Activated CD4-positive, CD25-positive, alpha-beta regulatory T cell (primary cell): ENCODE results near the gene OIP5.
A peak's percentile ranks its signal among the peaks of the same experiment; 100 is the strongest.
"Not testable (repeated sequence)": the region's sequence is repeated elsewhere in the genome, so short reads cannot be mapped to it uniquely, and the experiment has no call there.

Experiments used
- DNase-seq, 4 experiments: peaks; one replicate each; lab custom pipeline; 2025; lab: John Stamatoyannopoulos, UW

OIP5 gene

DNA sequence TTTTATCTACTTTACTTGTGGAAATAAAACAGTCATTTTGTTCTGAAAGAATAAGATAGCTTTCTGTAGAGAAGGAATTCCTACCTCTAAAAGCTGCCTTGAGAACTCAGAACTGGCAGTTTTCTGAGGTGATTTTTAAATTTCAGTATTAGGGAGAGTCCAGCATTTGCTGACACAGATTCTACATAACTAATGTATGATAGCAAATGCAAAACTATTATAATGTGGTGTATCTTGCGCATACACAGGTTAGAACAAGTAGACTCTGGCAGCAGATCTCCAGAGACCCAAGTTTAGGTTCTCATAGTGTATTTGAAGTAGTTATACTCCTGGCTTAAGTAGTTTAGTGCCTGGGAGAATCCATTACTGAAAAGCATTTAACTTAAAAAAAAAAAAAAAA is 30.8 kb downstream of the OIP5 start:
- no peak for DNase-seq

- DNase-seq = not testable (repeated sequence)
These were observed 31.3 kb downstream of the OIP5 start for GRCh38 chr15:41301139-41301538.

- no peak for DNase-seq
These were observed 39.9 kb downstream of the OIP5 start for GRCh38 chr15:41292521-41292920.

DNA sequence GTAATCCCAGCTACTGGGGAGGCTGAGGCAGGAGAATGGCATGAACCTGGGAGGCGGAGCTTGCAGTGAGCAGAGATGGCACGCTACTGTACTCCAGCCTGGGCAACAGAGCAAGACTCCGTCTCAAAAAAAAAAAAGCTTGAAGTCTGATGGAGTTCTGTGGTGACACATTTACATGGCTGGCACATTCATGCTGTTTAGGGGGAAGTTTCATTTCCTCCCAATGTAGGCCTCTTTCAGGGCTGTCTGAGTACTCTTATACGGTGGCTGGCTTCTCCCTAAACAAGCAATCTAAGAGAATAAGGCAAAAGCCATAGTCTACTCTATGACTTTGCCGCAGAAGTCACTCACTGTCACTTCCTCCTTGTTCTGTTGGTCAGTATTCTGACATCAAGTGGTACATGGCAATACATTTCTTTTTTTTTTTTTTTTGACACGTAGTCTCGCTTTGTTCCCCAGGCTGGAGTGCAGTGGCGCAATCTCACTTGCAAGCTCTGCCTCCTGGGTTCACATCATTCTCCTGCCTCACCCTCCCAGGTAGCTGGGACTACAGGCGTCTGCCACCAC is 41.2 kb downstream of the OIP5 start:
- no peak for DNase-seq

DNA sequence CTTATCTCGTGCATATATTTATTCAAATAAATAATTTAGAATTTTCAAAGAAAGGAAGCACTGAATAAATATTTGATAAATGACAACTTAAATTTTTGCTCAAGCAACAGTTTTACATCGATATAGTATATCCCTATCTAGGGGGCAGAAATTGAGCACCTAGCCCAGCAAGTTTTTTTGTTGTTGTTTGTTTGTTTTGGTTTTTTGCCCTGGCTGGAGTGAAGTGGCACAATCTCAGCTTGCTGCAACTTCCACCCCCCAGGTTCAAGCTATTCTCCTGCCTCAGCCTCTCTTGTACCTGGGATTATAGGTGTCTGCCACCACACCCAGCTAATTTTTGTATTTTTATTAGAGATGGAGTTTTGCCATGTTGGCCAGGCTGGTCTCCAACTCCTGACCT is 42.4 kb downstream of the OIP5 start:
- DNase-seq = no peak

DNA sequence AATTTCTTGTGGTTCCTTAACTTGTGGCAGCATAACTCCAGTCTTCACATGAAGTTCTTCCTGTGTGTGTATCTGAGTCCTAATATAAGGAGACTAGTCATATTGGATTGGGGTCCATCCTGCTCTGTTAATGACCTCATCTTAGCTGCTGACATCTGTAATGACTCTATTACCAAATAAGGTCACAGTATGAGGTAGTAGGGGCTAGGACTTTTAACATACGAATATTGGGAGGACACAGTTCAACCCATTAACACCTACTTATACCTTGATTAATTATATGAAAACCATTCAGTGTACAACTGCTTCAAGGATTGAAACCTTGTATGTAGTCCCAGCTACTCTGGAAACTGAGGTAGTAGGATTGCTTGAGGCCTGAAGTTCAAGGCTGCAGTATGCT is 43.9 kb downstream of the OIP5 start:
- no peak for DNase-seq

GRCh38 chr15:41286665-41287333 is 45.6 kb downstream of the OIP5 start:
- no peak for DNase-seq

DNA sequence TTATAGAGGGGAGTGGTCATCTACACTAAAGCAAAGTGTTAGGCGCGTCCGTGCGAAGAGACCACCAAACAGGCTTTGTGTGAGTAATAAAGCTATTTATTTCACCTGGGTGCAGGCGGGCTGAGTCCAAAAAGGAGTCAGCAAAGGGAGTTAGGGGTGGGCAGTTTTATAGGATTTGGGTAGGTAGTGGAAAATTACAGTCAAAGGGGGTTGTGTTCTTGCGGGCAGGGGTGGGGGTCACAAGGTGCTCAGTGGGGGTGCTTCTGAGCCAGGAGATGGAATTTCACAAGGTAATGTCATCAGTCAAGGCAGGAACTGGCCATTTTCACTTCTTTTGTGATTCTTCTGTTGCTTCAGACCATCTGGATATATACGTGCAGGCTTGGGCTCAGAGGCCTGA is 47.1 kb downstream of the OIP5 start:
- DNase-seq = no peak

- no peak for DNase-seq
These were observed 47.8 kb downstream of the OIP5 start for GRCh38 chr15:41284427-41285177.

GRCh38 chr15:41283653-41284426 is 48.6 kb downstream of the OIP5 start:
- peak; percentile 91 to 95 (median 94) for DNase-seq

DNA sequence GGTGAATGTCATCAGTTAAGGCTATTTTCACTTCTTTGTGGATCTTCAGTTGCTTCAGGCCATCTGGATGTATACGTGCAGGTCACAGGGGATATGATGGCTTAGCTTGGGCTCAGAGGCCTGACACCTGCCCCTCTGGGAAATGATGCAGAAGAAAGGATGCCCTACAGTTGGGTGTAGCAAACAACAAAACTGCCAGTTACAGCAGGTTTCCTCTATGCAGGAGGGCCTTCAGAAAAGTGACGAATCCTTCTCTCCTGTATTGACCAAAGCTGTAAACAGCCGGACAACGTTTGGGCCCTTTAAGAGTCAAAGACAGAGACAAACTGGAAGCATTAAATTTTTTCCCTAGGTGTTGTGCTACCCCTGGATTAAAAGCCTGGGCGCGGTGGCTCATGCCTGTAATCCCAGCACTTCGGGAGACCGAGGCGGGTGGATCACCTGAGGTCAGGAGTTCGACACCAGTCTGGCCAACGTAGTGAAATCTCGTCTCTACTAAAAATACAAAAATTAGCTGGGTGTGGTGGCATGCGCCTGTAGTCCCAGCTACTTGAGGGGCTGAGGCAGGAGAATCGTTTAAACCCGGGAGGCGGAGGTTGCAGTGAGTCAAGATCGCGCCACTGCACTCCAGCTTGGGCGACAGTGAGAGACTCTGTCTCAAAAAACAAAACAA is 49.3 kb downstream of the OIP5 start:
- peak in 1 of 4 experiments; percentile 30 for DNase-seq

DNA sequence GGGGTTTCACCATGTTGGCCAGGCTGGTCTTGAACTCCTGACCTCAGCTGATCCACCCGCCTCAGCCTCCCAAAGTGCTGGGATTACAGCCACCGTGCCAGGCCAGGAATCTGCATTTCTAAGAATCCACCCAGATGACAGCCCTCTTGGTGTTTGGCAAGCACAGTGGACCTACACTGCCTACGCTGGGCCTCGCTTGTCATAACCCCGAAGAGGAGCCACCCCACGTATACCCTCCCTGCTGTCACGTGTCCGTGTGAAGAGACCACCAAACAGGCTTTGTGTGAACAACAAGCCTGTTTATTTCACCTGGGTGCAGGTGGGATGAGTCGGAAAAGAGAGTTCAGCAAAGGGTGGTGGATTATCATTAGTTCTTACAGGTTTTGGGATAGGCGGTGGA is 50.0 kb downstream of the OIP5 start:
- not testable (repeated sequence) for DNase-seq

GRCh38 chr15:41281236-41281635 is 51.2 kb downstream of the OIP5 start:
- DNase-seq = no peak

GRCh38 chr15:41279535-41280283 is 52.7 kb downstream of the OIP5 start:
- no peak for DNase-seq

DNA sequence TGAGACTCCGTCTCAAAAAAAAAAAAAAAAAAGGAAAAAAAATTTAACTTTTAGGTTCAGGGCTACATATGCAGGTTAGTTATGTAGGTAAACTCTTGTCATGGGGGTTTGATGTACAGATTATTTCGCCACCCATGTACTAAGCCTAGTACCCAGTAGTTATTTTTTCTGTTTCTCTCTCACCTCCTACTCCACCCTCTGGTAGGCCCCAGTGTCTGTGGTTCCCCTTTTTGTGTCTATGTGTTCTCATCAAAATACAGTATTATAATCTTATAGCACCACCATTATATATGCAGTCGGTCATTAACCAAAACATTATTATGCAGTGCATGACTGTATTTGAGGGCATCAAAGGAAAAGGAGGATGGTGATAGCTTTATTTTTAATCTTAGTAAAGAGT is 54.1 kb downstream of the OIP5 start:
- DNase-seq = no peak

GRCh38 chr15:41276831-41277230 is 55.6 kb downstream of the OIP5 start:
- no peak for DNase-seq

GRCh38 chr15:41269887-41270286 is 62.5 kb downstream of the OIP5 start:
- no peak for DNase-seq

GRCh38 chr15:41263891-41264351 is 68.5 kb downstream of the OIP5 start:
- no peak for DNase-seq

DNA sequence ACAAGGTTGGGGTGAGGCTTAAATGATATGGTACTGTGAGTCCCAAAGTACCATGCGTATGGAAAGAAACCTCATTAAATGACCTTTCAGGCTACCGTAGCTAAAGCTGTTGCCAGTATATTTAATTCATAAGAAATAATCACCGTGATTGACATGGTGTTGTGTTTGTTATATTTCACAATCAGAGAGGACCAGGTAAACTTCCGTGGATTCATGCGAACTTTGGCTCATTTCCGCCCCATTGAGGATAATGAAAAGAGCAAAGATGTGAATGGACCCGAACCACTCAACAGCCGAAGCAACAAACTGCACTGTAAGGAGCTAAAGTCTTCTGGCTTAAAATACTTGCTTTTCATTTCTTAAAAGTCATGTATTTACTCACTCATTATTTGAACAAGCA is 69.8 kb downstream of the OIP5 start:
- no peak for DNase-seq

GRCh38 chr15:41260924-41261323 is 71.5 kb downstream of the OIP5 start:
- not testable (repeated sequence) for DNase-seq

GRCh38 chr15:41259546-41260189 is 72.7 kb downstream of the OIP5 start:
- no peak for DNase-seq
